Iris pigment epithelial cell (primary cell): Measurements from ENCODE around the gene ESM1.
A peak's percentile ranks its signal among the peaks of the same experiment; 100 is the strongest.
"Not testable (repeated sequence)": the region's sequence is repeated elsewhere in the genome, so short reads cannot be mapped to it uniquely, and the experiment has no call there.

ENCODE experiments used
- DNase-seq: peaks from one replicate; pipeline ENCODE4 v3.0.0-alpha.2; 2011; ENCODE audit warnings: low read depth

The ESM1 gene

GRCh38 chr5:54985301-54986268, at the start of gene ESM1:
TSS of gene ESM1 (minus strand) at chr5:54985593. CDS start at chr5:54985517, 76 bp downstream.
- DNase-seq, result peak; percentile 89

GRCh38 chr5:55033568-55033967, 48.2 kb upstream of the ESM1 start:
- peak; percentile 56 for DNase-seq

GRCh38 chr5:55031492-55031891, 46.1 kb upstream of the ESM1 start:
- DNase-seq, result peak; percentile 31

GRCh38 chr5:55030676-55031369, 45.4 kb upstream of the ESM1 start:
- DNase-seq, result no peak

GRCh38 chr5:55030220-55030619, 44.8 kb upstream of the ESM1 start:
- no peak for DNase-seq

GRCh38 chr5:55027595-55027994, 42.2 kb upstream of the ESM1 start:
- DNase-seq, result no peak

GRCh38 chr5:55022450-55022849, 37.1 kb upstream of the ESM1 start:
- DNase-seq, result no peak

GRCh38 chr5:55021821-55022220, 36.4 kb upstream of the ESM1 start:
- DNase-seq, result no peak

- peak; percentile 57 for DNase-seq
Measured at GRCh38 chr5:55021410-55021809, 36.0 kb upstream of the ESM1 start.

- DNase-seq, result not testable (repeated sequence)
Measured at GRCh38 chr5:55010149-55010548, 24.8 kb upstream of the ESM1 start.

- DNase-seq, result peak; percentile 82
Measured at GRCh38 chr5:55004729-55005128, 19.3 kb upstream of the ESM1 start.

- no peak for DNase-seq
Measured at GRCh38 chr5:55003432-55004065, 18.2 kb upstream of the ESM1 start.

GRCh38 chr5:55002166-55002565, 16.8 kb upstream of the ESM1 start:
- not testable (repeated sequence) for DNase-seq

- no peak for DNase-seq
Measured at GRCh38 chr5:54997081-54997480, 11.7 kb upstream of the ESM1 start.

GRCh38 chr5:54996466-54996865, 11.1 kb upstream of the ESM1 start:
- DNase-seq, result peak; percentile 84

GRCh38 chr5:54995168-54995567, 9.8 kb upstream of the ESM1 start:
- DNase-seq, result no peak

- DNase-seq, result no peak
Measured at GRCh38 chr5:54994628-54995027, 9.2 kb upstream of the ESM1 start.

- peak; percentile 76 for DNase-seq
Measured at GRCh38 chr5:54993318-54993717, 7.9 kb upstream of the ESM1 start.

- no peak for DNase-seq
Measured at GRCh38 chr5:54991416-54991815, 6.0 kb upstream of the ESM1 start.

- DNase-seq, result peak; percentile 86
Measured at GRCh38 chr5:54990841-54991258, 5.5 kb upstream of the ESM1 start.

GRCh38 chr5:54988817-54989216, 3.4 kb upstream of the ESM1 start:
- no peak for DNase-seq

- DNase-seq, result no peak
Measured at GRCh38 chr5:54988218-54988617, 2.8 kb upstream of the ESM1 start.

GRCh38 chr5:54986269-54986654, 869 bp upstream of the ESM1 start:
- DNase-seq, result no peak
